GM18505 (cell line): ENCODE data around the gene HCLS1.
"Not testable (repeated sequence)": the region's sequence is repeated elsewhere in the genome, so short reads cannot be mapped to it uniquely, and the experiment has no call there.

Source experiments
- ATAC-seq: cut with Tn5 transposase; IDR thresholded peaks from one replicate; pipeline ENCODE4 v1.9.1; 2021; ENCODE audit not compliant: unreplicated experiment
- POLR2A ChIP-seq: IDR thresholded peaks from 4 replicates; pipeline ENCODE4 v1.6.1; 2011; ENCODE audit warnings: borderline replicate concordance; ENCODE audit not compliant: insufficient read depth, insufficient read length; ENCODE audit errors: extremely low read depth

HCLS1 gene

DNA sequence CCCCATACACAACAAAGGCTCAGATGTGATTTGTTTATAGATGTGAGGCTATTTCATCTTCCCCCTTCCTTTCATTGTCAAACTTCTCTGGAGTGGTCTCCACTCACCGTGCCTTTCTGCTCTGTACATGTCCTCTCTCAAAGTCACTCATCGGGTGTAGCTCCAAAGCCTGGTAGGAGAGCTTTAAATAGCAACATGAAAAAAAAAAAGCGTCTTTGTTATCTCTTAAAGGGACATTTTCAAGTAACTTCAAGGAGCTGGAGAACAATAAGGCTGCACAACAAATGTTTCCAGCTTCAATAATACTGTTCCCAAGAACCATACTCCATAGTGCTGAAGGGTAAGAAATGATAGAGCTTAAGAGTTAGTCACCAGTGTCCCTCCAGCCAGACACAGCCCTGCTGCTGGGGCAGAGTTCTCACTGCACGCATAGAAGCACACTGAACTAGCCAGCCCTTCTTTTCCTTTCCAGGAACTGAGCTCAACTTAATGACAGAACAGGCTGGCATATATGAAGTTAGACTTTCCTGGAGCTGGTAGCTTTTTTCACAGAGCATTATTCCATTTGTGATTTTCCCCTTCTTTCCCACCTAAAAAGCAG lies 59.4 kb downstream of the HCLS1 start:
- no peak for TF ChIP-seq POLR2A

DNA sequence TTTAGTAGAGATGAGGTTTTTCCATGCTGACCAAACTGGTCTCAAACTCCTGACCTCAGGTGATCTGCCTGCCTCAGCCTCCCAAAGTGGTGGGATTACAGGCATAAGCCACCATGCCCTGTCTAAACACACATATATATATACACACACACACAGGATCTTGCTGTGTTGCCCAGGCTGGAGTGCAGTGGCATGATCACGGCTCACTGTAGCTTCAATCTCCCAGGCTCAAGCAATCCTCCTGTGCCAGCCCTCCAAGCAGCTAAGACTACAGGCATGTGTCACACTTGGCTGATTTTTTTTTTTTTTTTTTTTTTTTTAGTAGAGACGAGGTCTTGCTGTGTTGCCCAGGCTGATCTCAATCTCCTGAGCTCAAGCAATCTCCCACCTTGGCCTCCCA lies 60.8 kb downstream of the HCLS1 start:
- ATAC-seq: not testable (repeated sequence)

More for the DNA sequence above, 59.4 kb downstream of the HCLS1 start:
- ATAC-seq: no peak

DNA sequence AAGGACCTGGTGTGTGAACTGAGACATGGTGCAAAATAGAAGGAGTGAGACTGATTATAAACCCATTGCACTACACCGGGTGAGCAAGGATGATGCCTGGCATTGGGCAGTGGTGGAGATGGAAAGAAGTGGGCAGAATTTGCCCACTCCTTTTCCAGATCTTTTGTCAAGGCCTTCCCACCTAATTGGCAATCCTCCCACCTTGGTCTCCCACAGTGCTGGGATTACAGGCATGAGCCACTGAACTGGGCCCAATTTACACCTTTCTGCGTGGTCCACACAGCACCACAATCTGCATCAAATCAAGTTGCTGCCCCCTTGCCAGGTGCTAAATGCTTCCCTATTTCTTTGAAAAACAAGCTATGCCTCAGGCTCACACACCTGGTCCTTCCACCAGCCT lies 62.1 kb downstream of the HCLS1 start:
- no peak for ATAC-seq
- no peak for TF ChIP-seq POLR2A

DNA sequence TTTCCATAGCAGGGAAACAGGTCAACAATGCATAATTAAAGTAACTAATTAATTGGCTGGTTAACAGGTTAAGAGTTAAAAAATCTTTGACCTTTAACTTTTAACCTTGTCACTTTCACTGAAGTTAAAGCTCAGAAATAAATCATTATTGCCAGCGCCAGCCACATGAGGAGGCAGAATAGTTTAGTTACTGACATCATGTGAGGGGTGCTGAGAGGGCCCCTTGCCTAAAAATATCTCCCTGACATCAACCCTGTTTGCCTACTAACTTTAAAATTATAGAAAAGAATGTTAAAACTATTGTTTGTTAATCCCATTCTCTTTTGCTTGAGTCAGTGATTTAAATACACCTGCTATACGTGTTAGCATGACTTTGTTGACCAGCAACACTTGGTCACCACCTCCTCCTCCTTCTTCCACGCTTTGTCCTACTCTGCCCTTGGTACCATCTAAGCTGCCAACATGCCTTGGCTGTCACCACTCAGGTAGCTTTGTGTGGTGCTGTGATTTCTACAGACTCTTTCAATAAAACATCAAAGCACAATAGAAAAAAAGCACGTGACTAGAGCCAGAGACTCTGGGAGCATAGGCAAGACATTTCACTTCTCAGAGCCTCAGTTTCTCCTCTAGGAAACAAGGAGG lies 64.8 kb downstream of the HCLS1 start:
- no peak for TF ChIP-seq POLR2A
- no peak for ATAC-seq

DNA sequence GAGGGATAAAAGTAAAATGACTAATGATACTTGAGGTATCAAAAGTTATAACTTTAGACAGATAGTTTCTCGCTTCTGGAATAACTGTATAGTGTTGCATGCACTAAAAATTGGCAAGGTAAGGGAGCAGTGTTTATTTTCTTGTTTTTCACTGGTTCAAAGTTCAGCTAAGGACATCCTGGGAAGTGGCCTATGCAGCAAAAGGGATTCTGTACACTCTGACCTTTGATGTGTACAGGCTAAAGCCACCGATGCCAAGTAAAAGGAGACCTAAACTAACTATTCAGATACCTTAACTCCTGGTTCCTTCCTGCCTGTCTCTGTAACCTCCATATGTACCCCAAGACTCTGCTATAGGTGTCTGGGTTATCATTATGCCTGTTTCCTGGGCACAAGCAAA lies 65.9 kb downstream of the HCLS1 start:
- ATAC-seq: no peak

DNA sequence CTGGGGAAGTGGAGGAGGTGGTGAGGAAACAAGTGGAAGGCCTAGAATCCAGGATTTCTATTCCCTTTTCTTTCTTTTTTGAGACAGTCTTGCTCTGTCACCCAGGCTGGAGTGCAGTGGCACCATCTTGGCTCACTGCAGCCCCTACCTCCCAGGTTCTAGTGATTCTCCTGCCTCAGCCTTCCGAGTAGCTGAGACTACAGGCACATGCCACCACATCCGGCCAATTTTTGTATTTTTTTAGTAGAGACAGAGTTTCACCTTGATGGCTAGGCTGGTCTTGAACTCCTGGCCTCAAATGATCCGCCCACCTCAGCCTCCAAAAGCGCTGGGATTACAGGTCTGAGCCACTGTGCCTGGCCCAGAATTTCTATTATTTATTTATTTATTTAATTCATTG lies 66.9 kb downstream of the HCLS1 start:
- ATAC-seq: not testable (repeated sequence)

More for the DNA sequence above, 65.9 kb downstream of the HCLS1 start:
- no peak for TF ChIP-seq POLR2A

DNA sequence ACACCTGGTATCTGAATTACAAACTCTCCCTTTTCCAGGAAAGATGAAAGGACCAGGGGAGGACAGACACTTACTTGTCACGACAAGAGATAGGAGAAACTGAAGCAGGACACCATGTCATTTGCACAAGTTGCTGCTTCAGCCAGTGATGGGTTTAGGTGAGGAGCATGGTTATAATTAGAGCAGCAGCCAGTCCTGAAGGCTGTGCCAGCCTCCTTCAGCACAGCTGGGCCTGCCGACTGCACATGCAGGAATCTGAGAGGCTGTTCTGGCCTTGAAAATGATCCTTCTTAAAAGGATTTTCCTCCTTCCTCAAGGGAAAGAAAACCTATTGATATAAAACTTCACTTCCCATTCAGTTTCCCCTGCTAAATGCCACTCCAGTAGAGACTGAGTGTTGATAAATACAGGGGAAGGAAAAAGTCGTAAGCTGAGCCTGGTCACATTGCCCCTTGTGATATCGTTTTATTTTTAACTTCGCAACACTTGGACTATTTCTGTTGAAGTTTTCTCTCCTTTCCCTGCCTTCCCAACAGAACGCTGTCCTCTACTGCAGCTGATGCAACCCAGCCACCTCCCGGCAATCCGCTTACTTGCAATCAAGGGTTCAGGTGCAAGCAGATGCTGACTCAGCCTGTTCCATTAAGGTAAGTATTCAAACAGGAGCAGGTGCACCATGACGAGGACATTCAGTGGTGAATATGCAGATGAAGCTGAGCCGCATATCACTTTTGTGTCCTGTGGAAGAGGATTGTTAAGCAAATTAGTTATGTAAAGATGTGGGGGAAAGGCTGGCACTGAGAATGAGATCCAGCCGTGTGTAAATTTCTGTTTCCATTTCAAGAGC lies 67.6 kb downstream of the HCLS1 start, which contains the start of gene FBXO40:
Gene FBXO40, plus strand, starts transcription at position 524 of the 847 bp plus-strand sequence. CDS start 27,197 bp downstream, outside the sequence.
- TF ChIP-seq POLR2A: no peak

DNA sequence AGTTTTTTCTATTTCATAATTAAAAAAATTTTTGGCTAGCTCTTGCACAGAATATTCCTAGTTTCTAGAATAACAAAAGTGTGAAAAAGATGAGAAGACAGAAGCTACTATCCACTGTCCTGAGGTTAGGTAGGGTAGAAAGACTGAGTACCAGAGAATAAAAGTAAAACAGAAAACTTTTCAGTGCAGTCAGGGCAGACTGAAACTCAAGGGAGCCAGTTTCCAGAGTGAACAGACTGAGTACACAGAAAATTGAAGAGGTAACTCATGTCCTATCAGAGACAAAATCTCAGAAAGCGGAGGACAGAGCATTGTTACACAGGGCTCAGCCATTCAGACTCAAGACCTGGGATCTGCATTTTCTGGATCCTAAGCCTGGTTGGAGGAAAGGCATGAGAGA lies 76.3 kb downstream of the HCLS1 start:
- no peak for TF ChIP-seq POLR2A
- ATAC-seq: no peak

More for the DNA sequence above, 67.6 kb downstream of the HCLS1 start, which contains the start of gene FBXO40:
- no peak for ATAC-seq

DNA sequence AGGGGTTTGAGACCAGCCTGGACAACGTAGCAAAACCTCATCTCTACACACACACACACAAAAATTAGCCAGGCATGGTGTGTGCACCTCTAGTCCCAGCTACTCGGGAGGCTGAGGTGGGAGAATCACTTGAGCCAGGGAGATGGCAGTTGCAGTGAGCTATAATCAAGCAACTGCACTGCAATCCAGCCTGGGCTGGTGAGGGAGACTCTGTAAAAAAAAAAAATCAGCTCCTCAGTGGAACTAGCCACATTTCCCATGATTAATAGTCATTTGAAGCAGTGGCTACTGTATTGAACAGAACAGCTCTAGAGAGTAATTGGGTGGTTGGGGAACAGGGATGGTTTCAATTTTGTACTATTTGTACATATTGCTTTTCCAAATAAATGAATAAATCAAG lies 79.0 kb downstream of the HCLS1 start:
- TF ChIP-seq POLR2A: no peak
- ATAC-seq: no peak
